Measurements from ENCODE around the gene DLL1. TPM values are rescaled to one million over a fixed set of nuclear protein-coding genes. Genes with fewer than 3 reads are reported as not detected.

Gene DLL1
- total RNA-seq, 5 donors from 2014 or later (not counting 1 experiment from before 2014, with no cell fraction given), result 3.3 to 8.6 (median 4.7) TPM

- POLR2A ChIA-PET, result no interaction called here
- Mint-ChIP-seq H3K4me3 (no peak overlapping the region), H3K4me1 (no peaks in the 10 kb centered on the region), H3K27me3 (peaks cover 9 to 10% of the 10 kb centered on the region in 2 donors), H3K36me3 (no peaks in the 10 kb centered on the region), H3K27ac (no peak overlapping the region), H3K9me3 (no peaks in the 10 kb centered on the region)
- peaks cover 0 to 41% of the 10 kb centered on the region in 2 experiments for H3K27me3 ChIP-seq (replicated peaks in 1 of 2; ENCODE audit: control insufficient read depth in 2 of 2, extremely low read depth in 1 of 2, insufficient read depth in 2 of 2, low read length in 1 of 2)
- H3K36me3 ChIP-seq (ENCODE audit: control insufficient read depth in 2 of 2, extremely low read depth in 1 of 2, insufficient read depth in 1 of 2, low read length in 1 of 2), result no peaks in the 10 kb centered on the region
- ATAC-seq (replicated peaks in 1 of 4) (no peak), DNase-seq (no peak)
- CTCF ChIA-PET, result no interaction called here
- no peak overlapping the region for H3K27ac ChIP-seq (ENCODE audit: low read length)
- H3K4me3 ChIP-seq (ENCODE audit: control insufficient read depth in 1 of 2, extremely low read depth in 1 of 2, low read length in 1 of 2), result no peak overlapping the region
- H3K9me3 ChIP-seq, result no peaks in the 10 kb centered on the region
- 80% methylated on average over 29 of the region's 30 CpGs for WGBS (ENCODE audit: insufficient coverage)
- H3K4me1 ChIP-seq (ENCODE audit: control insufficient read depth in 1 of 2, extremely low read depth in 1 of 2, insufficient read depth in 2 of 2, low read length in 2 of 2), result no peaks in the 10 kb centered on the region
Measured at GRCh38 chr6:170253226-170253909, 37.5 kb downstream of the DLL1 start.

- Mint-ChIP-seq H3K36me3 (no peaks in the 10 kb centered on the region), H3K27ac (no peak overlapping the region), H3K4me1 (no peaks in the 10 kb centered on the region), H3K9me3 (no peaks in the 10 kb centered on the region), H3K27me3 (peaks cover 4 to 14% of the 10 kb centered on the region in 2 donors), H3K4me3 (no peak overlapping the region)
- POLR2A ChIA-PET, result interaction anchor here in 1 of 2 donors (0.6 kb wide), 2 partner anchors 17 to 117 kb away, joined by 3 to 5 read pairs; no protein-coding TSS in a partner anchor
- H3K27me3 ChIP-seq (replicated peaks in 1 of 2; ENCODE audit: control insufficient read depth in 2 of 2, extremely low read depth in 1 of 2, insufficient read depth in 2 of 2, low read length in 1 of 2), result peaks cover 0 to 50% of the 10 kb centered on the region in 2 experiments
- WGBS (ENCODE audit: insufficient coverage), result 91% methylated on average over 28 of the region's 41 CpGs
- no peaks in the 10 kb centered on the region for H3K4me1 ChIP-seq (ENCODE audit: control insufficient read depth in 1 of 2, extremely low read depth in 1 of 2, insufficient read depth in 2 of 2, low read length in 2 of 2)
- no peaks in the 10 kb centered on the region for H3K9me3 ChIP-seq
- ATAC-seq (replicated peaks in 1 of 4) (no peak), DNase-seq (no peak)
- no peak overlapping the region for H3K4me3 ChIP-seq (ENCODE audit: control insufficient read depth in 1 of 2, extremely low read depth in 1 of 2, low read length in 1 of 2)
- CTCF ChIA-PET, result interaction anchor here in 1 of 2 donors (0.8 kb wide), 1 partner anchor 30 kb away, joined by 3 read pairs; no protein-coding TSS in a partner anchor
- H3K36me3 ChIP-seq (ENCODE audit: control insufficient read depth in 2 of 2, extremely low read depth in 1 of 2, insufficient read depth in 1 of 2, low read length in 1 of 2), result no peaks in the 10 kb centered on the region
- H3K27ac ChIP-seq (ENCODE audit: low read length), result no peak overlapping the region
Measured at GRCh38 chr6:170251776-170252571, 38.9 kb downstream of the DLL1 start.

- Mint-ChIP-seq H3K9me3 (no peaks in the 10 kb centered on the region), H3K4me3 (no peak overlapping the region), H3K36me3 (no peaks in the 10 kb centered on the region), H3K27ac (no peak overlapping the region), H3K27me3 (peaks cover 4 to 14% of the 10 kb centered on the region in 2 donors), H3K4me1 (no peaks in the 10 kb centered on the region)
- Histone ChIP-seq H3K4me3 (ENCODE audit: control insufficient read depth in 1 of 2, extremely low read depth in 1 of 2, low read length in 1 of 2) (no peak overlapping the region), H3K36me3 (ENCODE audit: control insufficient read depth in 2 of 2, extremely low read depth in 1 of 2, insufficient read depth in 1 of 2, low read length in 1 of 2) (no peaks in the 10 kb centered on the region), H3K4me1 (ENCODE audit: control insufficient read depth in 1 of 2, extremely low read depth in 1 of 2, insufficient read depth in 2 of 2, low read length in 2 of 2) (no peaks in the 10 kb centered on the region), H3K27me3 (replicated peaks in 1 of 2; ENCODE audit: control insufficient read depth in 2 of 2, extremely low read depth in 1 of 2, insufficient read depth in 2 of 2, low read length in 1 of 2) (peaks cover 0 to 50% of the 10 kb centered on the region in 2 experiments), H3K27ac (ENCODE audit: low read length) (no peak overlapping the region), H3K9me3 (no peaks in the 10 kb centered on the region)
- ChIA-PET CTCF (interaction anchor here in 1 of 2 donors (0.6 to 0.8 kb wide), 2 partner anchors 11 to 29 kb away, joined by 3 to 14 read pairs; no protein-coding TSS in a partner anchor), POLR2A (interaction anchor here in 1 of 2 donors (0.6 kb wide), 1 partner anchor 118 kb away, joined by 5 read pairs; no protein-coding TSS in a partner anchor)
- ATAC-seq (replicated peaks in 1 of 4) (no peak), DNase-seq (no peak)
- WGBS (ENCODE audit: insufficient coverage), result 81% methylated on average over 19 of the region's 21 CpGs
Measured at GRCh38 chr6:170250981-170251775, 39.7 kb downstream of the DLL1 start.

GRCh38 chr6:170250455-170250854 lies 40.4 kb downstream of the DLL1 start:
- no peaks in the 10 kb centered on the region for H3K4me1 Mint-ChIP-seq

GRCh38 chr6:170249817-170250216 lies 41.1 kb downstream of the DLL1 start:
- 94% methylated on average over 14 of the region's 15 CpGs for WGBS (ENCODE audit: insufficient coverage)
- ATAC-seq (replicated peaks in 1 of 4) (no peak), DNase-seq (no peak)
- H3K27me3 Mint-ChIP-seq, result peaks cover 0 to 12% of the 10 kb centered on the region in 2 donors
- Histone ChIP-seq H3K36me3 (ENCODE audit: control insufficient read depth in 2 of 2, extremely low read depth in 1 of 2, insufficient read depth in 1 of 2, low read length in 1 of 2) (no peaks in the 10 kb centered on the region), H3K4me1 (ENCODE audit: control insufficient read depth in 1 of 2, extremely low read depth in 1 of 2, insufficient read depth in 2 of 2, low read length in 2 of 2) (no peaks in the 10 kb centered on the region), H3K4me3 (ENCODE audit: control insufficient read depth in 1 of 2, extremely low read depth in 1 of 2, low read length in 1 of 2) (no peak overlapping the region), H3K27me3 (replicated peaks in 1 of 2; ENCODE audit: control insufficient read depth in 2 of 2, extremely low read depth in 1 of 2, insufficient read depth in 2 of 2, low read length in 1 of 2) (peaks cover 0 to 52% of the 10 kb centered on the region in 2 experiments), H3K9me3 (no peaks in the 10 kb centered on the region), H3K27ac (ENCODE audit: low read length) (no peak overlapping the region)
- no peak overlapping the region for H3K27ac Mint-ChIP-seq
- H3K36me3 Mint-ChIP-seq, result no peaks in the 10 kb centered on the region
- H3K9me3 Mint-ChIP-seq, result no peaks in the 10 kb centered on the region
- POLR2A ChIA-PET, result interaction anchor here in 1 of 2 donors (0.6 kb wide), 1 partner anchor 1098 kb away, joined by 4 read pairs; no protein-coding TSS in a partner anchor
- CTCF ChIA-PET, result no interaction called here
- no peak overlapping the region for H3K4me3 Mint-ChIP-seq
- H3K4me1 Mint-ChIP-seq, result no peaks in the 10 kb centered on the region

More at GRCh38 chr6:170250455-170250854, 40.4 kb downstream of the DLL1 start:
- Histone ChIP-seq H3K4me1 (ENCODE audit: control insufficient read depth in 1 of 2, extremely low read depth in 1 of 2, insufficient read depth in 2 of 2, low read length in 2 of 2) (no peaks in the 10 kb centered on the region), H3K27me3 (replicated peaks in 1 of 2; ENCODE audit: control insufficient read depth in 2 of 2, extremely low read depth in 1 of 2, insufficient read depth in 2 of 2, low read length in 1 of 2) (peaks cover 0 to 50% of the 10 kb centered on the region in 2 experiments), H3K9me3 (no peaks in the 10 kb centered on the region), H3K4me3 (ENCODE audit: control insufficient read depth in 1 of 2, extremely low read depth in 1 of 2, low read length in 1 of 2) (no peak overlapping the region), H3K27ac (ENCODE audit: low read length) (no peak overlapping the region), H3K36me3 (ENCODE audit: control insufficient read depth in 2 of 2, extremely low read depth in 1 of 2, insufficient read depth in 1 of 2, low read length in 1 of 2) (no peaks in the 10 kb centered on the region)
- H3K27me3 Mint-ChIP-seq, result peaks cover 4 to 14% of the 10 kb centered on the region in 2 donors
- no peak overlapping the region for H3K4me3 Mint-ChIP-seq
- ATAC-seq (replicated peaks in 1 of 4) (no peak), DNase-seq (no peak)
- no peaks in the 10 kb centered on the region for H3K36me3 Mint-ChIP-seq
- 58% methylated on average over 6 of the region's 11 CpGs for WGBS (ENCODE audit: insufficient coverage)
- CTCF ChIA-PET, result interaction anchor here in 1 of 2 donors (0.6 kb wide), 1 partner anchor 12 kb away, joined by 14 read pairs; no protein-coding TSS in a partner anchor
- H3K9me3 Mint-ChIP-seq, result no peaks in the 10 kb centered on the region
- POLR2A ChIA-PET, result interaction anchor here in 1 of 2 donors (0.6 kb wide), 1 partner anchor 1099 kb away, joined by 4 read pairs; no protein-coding TSS in a partner anchor
- H3K27ac Mint-ChIP-seq, result no peak overlapping the region

Data from T-cell (primary cell).